NCI-H2171 (cell line): Measurements from ENCODE around the gene LGR6.
"Not testable (repeated sequence)": the region's sequence is repeated elsewhere in the genome, so short reads cannot be mapped to it uniquely, and the experiment has no call there.

Source experiments
- DNase-seq: peaks from one replicate; lab custom pipeline; 2025; lab: John Stamatoyannopoulos, UW

The LGR6 gene

GRCh38 chr1:202193614-202194327 lies at the start of gene LGR6:
TSS of gene LGR6 (plus strand) at chr1:202193799. CDS start at chr1:202193990, 191 bp downstream.
- no peak for DNase-seq

GRCh38 chr1:202144402-202145067 lies 49.1 kb upstream of the LGR6 start, which contains the start of gene ARL8A:
TSS of gene ARL8A (minus strand) at chr1:202144737. CDS start at chr1:202144572, 165 bp downstream.
- DNase-seq = peak; percentile 45

GRCh38 chr1:202145068-202145743 lies 48.4 kb upstream of the LGR6 start:
- no peak for DNase-seq

GRCh38 chr1:202145744-202146140 lies 47.9 kb upstream of the LGR6 start:
- DNase-seq = not testable (repeated sequence)

GRCh38 chr1:202146279-202146678 lies 47.3 kb upstream of the LGR6 start:
- DNase-seq = no peak

- DNase-seq = no peak
Measured at GRCh38 chr1:202146993-202147392, 46.6 kb upstream of the LGR6 start.

GRCh38 chr1:202148391-202148790 lies 45.2 kb upstream of the LGR6 start:
- no peak for DNase-seq

GRCh38 chr1:202149566-202149965 lies 44.0 kb upstream of the LGR6 start:
- DNase-seq = no peak

GRCh38 chr1:202150187-202150586 lies 43.4 kb upstream of the LGR6 start:
- no peak for DNase-seq

GRCh38 chr1:202150602-202151001 lies 43.0 kb upstream of the LGR6 start:
- no peak for DNase-seq

GRCh38 chr1:202151045-202151444 lies 42.6 kb upstream of the LGR6 start:
- no peak for DNase-seq

GRCh38 chr1:202152399-202152798 lies 41.2 kb upstream of the LGR6 start:
- no peak for DNase-seq

GRCh38 chr1:202153284-202153683 lies 40.3 kb upstream of the LGR6 start:
- DNase-seq = no peak

GRCh38 chr1:202154148-202154765 lies 39.3 kb upstream of the LGR6 start:
- DNase-seq = no peak

- no peak for DNase-seq
Measured at GRCh38 chr1:202154766-202155477, 38.7 kb upstream of the LGR6 start.

- no peak for DNase-seq
Measured at GRCh38 chr1:202155478-202156021, 38.0 kb upstream of the LGR6 start.

GRCh38 chr1:202156590-202156989 lies 37.0 kb upstream of the LGR6 start:
- DNase-seq = no peak

GRCh38 chr1:202157945-202158344 lies 35.7 kb upstream of the LGR6 start:
- no peak for DNase-seq

- DNase-seq = no peak
Measured at GRCh38 chr1:202158810-202159533, 34.6 kb upstream of the LGR6 start.

GRCh38 chr1:202159534-202160371 lies 33.8 kb upstream of the LGR6 start:
- no peak for DNase-seq
